CMK (cell line): ENCODE measurements around the gene LLGL2.

Source experiments
- DNase-seq: peaks from one replicate; pipeline ENCODE4 v3.0.0-alpha.2; 2010; ENCODE audit warnings: low read depth

The LLGL2 gene

DNA sequence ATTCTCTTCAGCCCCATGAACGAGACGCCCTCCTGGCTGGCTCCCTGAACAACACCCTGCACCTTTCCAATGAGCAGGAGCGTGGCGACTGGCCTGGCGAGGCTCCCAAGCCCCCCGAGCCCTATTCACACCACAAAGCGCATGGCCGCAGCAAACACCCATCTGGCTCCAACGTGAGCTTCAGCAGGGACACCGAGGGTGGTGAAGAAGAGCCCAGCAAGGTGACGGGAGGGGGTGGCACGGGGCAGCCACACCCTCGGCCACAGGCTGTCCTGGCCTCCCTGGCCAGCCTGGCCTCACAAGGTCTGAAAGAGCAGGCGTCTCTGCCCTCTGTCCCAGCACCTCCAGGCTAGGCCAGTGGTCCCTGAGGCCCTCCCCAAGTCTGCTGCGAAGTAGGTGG is 33.8 kb upstream of the LLGL2 start:
- DNase-seq: no peak

DNA sequence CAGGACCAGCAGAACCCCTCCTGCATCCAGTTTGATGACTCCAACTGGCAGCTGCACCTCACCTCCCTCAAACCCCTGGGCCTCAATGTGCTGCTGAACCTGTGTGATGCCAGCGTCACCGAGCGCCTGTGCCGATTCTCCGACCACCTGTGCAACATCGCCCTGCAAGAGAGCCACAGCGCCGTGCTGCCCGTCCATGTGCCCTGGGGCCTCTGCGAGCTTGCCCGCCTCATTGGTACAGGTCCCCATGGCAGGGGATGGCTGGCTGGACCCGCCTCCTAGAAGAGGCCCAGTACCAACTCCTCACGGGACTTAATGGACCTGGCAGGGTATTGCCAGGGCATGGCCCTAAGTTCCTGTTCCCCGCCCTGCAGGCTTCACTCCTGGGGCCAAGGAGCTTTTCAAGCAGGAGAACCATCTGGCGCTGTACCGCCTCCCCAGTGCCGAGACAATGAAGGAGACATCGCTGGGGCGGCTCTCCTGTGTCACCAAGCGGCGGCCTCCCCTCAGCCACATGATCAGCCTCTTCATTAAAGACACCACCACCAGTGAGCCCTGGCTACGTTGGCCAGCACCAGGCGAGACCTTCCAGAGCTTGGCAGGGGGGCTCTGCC is 32.8 kb upstream of the LLGL2 start:
- no peak for DNase-seq

DNA sequence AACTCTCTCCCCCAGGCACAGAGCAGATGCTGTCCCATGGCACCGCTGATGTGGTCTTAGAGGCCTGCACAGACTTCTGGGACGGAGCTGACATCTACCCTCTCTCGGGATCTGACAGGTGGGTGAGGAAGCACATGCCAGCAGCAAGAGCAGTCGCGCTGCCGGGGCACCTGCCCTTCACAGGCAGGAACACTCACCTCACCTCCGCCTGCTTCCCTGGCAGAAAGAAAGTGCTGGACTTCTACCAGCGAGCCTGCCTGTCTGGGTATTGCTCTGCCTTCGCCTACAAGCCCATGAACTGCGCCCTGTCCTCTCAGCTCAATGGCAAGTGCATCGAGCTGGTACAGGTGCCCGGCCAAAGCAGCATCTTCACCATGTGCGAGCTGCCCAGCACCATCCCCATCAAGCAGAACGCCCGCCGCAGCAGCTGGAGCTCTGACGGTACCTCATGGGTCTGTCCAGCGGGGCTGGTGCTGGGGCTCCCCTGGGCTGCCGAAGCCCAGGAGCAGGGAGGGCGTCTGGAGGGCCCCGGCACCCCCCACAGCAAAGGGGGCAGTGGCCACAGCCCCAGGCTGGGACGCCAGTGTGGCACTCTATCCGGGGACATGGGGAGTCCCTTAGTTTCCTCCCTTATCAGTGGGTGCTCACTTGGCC is 31.9 kb upstream of the LLGL2 start:
- no peak for DNase-seq

DNA sequence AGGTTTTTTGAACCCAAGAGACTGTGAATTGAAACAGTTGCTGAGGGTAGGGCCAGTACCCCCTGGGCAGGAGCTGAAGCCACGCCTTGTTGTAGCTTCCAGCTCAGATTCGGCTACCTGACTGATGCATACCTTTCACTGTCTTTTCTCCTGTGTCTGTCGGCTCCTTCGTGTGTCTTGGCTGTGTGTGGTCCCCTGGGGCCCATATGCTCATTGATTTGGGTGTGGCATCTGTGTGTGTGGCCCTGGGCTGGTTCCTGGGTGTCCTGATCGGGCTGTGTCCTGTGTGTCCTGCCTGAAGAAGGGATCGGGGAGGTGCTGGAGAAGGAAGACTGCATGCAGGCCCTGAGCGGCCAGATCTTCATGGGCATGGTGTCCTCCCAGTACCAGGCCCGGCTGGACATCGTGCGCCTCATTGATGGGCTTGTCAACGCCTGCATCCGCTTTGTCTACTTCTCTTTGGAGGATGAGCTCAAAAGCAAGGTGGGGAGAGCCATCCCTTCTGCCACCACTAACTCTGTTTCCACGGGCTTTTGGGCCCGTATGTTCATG is 31.1 kb upstream of the LLGL2 start:
- DNase-seq: no peak

DNA sequence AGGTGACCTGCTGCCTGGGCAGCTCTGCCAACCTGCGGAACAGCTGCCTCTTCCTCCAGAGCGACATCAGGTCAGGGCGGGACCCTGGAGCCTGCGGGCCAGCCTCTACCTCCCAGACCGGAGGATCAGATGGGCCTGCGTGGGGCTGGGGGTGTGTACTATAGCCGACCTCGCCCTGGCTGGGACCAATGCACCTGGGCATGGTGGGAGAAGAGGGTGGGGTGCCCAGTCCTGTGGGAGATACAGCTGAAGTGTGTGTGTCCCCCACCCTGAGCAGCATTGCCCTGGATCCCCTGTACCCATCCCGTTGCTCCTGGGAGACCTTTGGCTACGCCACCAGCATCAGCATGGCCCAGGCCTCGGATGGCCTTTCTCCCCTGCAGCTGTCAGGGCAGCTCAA is 29.5 kb upstream of the LLGL2 start:
- no peak for DNase-seq

DNA sequence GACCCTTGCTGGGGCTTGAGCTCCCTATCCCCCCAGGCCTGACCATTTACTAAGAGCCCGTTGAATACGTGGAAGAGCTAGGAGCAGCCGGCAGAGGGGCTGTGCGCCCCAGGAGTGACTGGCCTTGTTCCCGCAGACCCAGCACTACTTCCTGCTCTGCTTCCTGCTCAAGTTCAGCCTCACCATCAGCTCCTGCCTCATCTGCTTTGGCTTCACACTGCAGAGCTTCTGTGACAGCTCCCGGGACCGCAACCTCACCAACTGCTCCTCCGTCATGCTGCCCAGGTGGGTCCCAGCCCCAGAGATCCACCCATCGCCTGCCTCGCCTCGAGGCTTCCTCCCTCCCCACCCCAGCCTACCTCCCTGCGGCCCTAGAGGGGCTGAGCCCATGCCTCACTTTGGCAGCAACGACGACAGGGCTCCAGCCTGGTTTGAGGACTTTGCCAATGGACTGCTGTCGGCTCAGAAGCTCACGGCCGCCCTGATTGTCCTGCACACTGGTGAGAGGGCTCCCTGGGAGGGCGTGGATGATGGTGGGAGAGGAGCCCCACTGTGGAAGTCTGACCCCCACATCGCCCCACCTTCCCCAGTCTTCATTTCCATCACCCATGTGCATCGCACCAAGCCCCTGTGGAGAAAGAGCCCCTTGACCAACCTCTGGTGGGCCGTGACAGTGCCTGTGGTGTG is 27.3 kb upstream of the LLGL2 start:
- no peak for DNase-seq

DNA sequence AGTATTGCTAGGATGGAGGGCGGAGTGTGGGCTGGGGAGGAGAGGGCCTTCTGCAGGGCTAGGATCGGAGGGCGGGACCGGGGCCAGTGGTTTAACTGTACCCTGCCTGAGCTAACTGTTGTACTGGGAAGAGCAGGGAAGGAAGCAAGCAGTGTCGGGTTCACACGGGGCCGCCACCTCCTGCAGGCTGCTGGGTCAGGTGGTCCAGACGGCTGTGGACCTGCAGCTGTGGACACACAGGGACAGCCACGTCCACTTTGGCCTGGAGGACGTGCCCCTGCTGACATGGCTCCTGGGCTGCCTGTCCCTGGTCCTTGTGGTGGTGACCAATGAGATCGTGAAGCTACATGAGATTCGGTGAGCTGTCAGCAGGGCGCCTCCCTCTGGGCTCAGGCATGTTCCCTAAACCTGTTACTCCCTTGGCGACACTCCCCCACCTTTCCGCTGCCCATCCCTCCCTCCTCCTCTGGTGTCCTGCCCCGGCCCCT is 26.7 kb upstream of the LLGL2 start:
- DNase-seq: no peak

DNA sequence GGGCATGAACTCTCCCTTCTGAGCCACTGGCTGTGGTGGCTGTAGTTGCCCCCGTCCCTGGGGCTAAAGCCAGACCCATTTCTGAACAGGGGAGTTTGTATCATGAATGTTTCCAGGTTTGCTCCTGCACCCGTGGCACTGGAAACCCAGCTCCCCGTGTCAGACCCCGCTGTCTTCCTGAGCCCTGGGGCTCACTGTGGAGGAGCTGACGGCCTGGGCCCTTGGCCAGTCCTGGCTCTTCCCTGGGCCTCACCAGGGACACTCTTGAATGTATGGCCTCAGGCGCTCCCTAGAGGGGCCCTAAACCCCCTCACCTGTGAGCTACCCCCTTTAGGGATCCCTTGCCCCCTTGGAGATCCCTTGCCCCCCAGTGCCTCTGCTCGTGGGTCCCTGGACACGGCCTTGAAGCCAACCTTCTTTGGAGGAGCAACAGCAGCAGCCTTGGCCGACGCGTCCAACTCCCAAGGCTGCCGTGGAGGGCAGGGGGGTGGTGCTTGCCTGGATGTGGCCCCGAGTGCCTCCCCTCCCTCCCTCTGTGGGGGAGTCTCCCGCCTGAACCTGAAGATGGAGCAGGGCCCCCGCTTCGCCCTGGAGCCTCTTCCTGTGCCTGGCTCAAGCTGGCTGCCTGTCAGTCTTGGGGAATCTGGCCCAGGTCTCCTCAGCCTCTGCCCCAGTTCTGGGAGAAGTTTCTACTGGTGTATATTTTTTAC is 26.0 kb upstream of the LLGL2 start:
- DNase-seq: no peak

DNA sequence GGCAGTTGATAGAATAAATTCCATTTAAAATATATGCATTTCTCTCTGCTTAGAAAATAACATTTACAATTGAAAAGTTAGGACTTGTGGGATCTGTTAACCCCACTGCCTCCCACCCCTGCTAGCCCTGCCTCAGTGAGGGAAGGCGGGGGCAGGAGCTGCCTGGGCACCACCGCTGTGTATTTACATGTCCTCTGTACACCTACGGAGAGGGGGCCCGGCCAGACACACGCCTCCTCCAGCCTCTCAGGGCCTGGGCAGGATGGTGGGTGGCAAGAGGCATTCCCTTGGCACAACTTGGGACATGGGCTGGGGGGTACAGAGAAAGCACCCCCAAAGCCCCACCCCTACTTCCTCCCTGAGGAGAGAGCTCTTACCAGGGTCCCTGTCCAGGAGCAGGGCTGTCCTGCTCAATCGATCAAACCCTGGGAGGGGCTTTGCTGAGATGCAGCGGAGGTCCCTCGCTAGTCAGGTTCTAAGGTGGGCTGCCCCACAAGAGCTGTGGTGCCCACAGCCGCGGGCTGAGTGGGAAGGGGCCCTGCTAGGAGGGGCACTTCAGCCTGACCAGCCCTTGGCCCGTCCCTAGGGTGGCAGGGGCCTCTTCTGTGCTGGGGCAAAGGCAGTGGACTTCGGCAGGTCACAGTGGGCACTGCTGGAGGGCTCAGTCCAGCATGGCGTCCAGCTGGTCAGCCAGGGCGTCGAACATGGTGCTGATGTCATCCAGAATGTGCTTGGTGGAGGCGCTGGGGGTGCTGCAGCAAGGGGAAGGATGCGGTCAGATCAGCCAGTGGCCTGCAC is 24.9 kb upstream of the LLGL2 start:
- DNase-seq: no peak

DNA sequence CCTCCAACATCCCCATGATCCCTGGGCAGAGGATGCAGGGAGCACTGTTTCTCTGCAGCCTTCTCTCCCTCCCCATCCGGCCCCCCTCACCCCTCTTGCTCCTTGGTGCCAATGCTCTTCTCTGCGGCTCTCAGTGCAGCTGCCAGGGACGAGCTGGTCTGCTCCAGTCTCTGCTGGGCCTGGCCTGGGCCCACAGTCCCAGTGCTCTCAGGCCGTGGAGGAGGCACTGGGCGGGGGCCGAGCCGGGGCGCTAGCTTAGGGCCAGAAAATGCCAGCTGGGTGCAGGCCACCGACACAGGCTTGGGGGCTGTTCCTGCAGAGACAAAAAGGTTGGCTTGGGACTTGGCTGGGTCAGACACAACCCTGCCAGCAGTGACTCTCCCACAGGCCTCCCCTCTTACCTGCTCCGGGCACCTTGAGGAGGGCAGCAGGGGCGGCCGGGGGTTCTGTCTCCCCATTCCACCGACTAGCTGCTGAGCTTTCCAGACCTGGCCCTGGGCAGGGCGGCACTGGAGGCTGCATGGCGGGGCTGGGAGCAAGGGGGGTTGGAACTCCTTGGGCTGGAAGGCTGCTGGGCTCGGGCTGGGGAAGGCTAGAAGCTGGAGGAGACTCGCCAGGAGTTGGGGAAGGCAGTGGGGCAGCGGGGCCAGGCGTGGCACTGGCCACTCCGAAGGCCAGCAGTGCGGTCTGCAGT is 24.0 kb upstream of the LLGL2 start:
- DNase-seq: no peak

DNA sequence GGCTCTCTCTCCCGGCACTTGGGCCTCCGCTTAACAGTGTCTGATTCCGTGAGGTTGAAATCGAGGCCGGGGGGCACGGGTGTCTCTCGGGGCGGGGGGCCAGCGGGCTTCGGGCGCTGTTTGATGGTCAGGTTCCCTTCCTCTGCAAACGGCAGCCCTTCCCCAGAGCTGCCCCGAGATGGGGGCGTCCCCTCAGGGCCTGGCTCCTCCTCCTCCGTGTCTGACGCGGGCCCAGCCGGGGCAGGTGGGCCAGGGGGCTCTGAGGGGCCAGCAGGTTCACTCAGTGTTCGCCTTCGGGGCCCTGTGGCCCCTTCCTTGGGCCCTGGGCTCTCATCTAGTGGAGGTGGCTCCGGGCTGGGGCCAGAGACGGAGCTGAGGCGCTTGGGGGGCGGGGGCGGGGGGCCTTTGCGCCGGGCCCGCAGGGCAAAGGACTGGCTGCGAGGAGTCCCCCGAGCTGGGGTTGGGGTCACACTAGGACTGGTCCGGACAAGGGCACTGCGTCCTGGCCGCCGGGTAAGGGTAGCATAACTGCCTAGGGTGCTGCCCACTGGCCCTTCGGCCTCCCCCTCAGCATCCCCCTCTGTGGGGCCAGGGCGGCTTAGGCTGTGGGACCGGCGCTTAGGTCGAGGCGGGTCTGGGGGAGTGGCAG is 23.3 kb upstream of the LLGL2 start:
- DNase-seq: no peak

DNA sequence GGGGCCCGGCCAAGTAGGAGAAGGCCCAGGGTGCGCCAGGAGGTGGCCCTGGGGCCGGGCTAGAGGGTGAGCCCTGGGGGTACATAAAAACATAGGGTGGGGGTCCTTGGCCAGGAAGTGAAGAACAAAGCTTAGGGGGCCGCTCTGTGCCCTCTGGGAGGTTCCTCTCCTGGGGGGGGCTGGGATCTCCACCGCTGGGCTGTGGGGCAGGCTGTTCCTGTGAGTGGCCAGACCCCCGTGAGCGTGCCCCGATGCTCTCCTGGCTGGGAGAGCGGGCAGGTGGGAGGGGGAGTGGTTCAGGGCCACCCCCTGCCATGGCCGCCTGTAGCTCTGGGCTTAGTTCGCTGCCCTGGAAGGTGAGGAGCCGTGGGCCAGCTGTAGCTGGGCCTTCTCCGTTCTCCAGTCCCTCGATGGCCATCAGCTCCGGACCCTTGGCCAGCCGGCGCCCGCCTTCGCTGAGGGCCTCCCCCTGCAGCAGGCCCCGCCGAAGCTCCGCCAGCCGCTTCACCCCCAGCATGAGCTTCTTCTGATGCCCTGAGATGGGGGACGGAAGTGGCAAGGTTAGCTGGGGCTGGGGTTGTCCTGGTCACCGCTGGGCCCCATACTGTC is 22.7 kb upstream of the LLGL2 start:
- no peak for DNase-seq

DNA sequence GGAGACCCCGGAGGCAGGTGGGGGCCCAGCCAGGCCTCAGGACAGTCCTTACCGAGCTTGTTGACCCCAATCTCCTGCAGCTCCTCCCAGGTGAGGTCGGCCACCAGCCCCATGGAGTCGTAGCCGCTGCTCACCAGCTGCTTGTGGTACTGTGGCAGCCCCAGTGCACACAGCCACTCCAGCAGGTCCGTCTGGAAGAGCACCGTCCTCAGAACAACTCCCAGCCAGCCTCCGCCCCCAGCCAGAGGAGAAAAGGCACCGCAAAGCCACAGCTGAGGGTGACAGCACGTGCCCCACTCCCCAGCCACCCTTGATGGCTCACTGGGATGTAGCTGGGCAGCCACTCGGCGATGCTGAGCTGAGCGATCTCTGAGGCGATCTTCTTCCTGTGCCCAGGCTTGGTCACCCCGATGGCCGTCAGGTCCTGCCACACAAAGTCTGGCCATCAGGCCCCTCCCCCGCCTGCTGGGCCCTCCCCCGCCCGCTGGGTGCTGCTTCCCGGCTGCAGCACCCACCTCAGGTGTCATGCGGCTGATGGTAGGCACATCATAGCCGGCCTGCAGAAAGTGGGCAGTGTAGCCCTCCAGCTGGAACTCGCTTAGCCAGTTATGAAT is 22.1 kb upstream of the LLGL2 start:
- no peak for DNase-seq

DNA sequence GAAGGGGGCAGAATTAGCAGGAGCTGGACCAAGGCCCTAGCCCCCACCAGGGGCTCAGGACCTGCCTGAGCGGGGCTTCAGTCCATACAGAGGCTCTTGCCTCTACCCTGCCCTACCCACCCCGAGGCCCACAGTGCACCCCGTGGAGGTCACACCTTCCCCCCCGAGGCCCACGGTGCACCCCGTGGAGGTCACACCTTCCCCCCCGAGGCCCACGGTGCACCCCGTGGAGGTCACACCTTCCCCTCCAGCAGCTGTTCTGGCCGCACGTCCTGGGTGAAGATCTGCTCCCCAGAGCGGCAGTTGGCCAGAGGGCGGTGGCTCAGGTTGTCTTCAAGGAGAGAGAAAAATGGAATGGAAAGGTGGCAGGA is 21.5 kb upstream of the LLGL2 start:
- no peak for DNase-seq

DNA sequence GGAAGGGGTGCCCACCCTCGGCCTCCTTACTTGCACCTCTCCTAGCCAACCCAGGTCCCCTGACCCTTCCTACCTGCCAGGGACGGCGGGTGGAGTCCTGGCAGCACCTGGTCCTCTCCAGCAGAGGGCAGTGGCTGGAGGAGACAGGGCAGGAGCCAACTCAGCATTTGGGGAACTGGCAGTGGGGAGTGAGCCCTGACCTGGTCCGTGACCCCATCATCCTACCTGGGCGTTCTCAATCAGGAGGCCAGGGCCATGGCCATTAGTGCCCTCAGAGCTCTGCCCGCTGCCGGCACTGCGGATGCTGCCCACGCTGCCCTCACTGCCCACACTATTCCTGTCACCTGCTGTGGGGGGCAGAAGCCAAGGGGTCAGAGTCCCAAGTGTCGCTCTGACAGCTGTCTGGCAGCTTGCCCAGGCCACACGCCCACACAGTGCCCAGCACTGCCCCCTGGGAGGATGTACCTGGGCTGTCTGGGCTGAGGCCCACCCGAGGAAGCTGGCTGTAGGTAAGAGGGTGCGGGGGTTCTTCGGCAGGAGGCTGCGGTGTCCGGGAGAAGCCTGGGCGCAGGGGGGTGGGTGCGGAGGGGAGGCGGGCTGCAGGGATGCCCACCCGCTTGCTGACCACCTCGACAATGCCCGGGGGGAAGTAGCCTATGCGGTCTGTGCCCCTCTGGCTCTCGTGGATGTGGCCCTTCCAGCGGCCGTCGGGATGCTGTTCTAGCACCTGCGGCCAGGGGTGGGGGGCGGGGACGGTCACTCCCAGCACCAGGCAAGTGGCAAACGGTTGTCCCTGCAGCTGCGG is 20.9 kb upstream of the LLGL2 start:
- DNase-seq: no peak

DNA sequence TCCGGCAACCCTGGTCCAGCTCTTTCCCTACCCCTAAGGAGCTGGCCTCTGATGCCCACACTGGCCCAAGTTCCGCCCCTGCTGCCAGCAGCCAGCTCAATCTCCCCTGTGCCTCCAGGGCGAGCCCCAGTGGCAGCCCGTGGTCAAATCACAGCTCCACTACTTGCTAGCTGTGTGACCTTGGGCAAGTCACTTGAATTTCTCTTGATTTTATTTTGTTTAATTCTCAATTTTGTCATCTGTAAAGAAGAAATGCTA is 20.4 kb upstream of the LLGL2 start:
- no peak for DNase-seq

DNA sequence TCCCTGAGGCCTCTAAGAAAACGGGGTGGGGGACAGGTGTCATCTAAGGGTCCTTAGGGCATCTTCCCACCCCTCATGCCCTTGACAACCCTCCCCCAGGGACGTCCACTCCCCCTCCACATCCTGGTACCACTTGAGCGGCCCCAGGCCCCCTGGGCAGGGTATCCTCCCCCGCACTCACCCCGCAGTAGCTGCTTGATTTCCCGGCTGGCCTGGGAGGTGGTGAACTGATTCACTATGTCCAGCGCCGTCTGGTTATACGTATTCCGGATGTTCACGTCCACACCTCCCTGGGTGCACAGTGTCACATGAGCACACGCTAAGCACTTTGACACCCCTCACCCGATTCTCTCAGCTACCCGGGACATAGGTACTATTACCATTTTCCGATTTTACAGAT is 19.9 kb upstream of the LLGL2 start:
- no peak for DNase-seq

DNA sequence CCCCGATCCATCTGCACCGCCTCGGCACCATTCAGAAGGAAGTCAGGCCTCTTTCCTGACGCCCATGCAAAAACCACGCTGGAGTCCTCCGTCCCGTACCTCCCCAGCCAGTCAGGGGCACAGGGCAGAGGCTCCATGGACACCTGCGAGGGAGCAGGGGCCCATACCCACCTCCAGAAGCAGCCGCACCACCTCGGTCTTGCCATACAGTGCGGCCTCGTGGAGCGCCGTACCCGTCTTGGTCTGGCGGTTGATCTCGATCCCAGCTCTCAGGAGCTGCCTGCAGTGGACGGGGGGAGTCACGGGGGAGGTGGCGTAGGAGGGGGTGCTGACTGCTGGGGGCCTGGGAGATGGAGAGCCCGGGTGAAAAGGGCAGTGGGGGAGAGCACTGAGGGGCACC is 19.4 kb upstream of the LLGL2 start:
- no peak for DNase-seq

DNA sequence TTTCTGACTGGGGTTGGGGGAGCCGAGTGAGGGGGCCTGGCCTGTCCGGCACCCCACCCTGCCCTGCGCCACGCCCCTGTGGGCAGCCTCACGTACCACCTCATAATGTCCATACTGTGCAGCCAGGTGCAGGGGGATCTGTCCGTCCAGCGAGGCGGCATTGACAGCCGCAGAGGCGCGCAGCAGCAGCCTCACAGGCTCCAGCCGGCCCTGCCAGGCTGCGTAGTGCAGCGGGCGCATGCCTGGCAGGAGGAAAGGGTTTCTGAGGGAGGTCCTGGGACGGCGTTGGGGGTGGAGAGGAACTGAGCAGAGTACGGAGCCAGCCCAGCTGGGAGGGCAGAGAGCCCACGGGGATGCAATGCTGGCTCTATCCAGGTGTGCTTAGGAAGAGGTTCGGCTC is 18.6 kb upstream of the LLGL2 start:
- DNase-seq: no peak
